NCI-H69 (cell line): ENCODE results near the gene NLRP2B.
"Not testable (repeated sequence)": the region's sequence is repeated elsewhere in the genome, so short reads cannot be mapped to it uniquely, and the experiment has no call there.

ENCODE experiments used
- DNase-seq: peaks from one replicate; lab custom pipeline; 2025; lab: John Stamatoyannopoulos, UW

The NLRP2B gene

DNA sequence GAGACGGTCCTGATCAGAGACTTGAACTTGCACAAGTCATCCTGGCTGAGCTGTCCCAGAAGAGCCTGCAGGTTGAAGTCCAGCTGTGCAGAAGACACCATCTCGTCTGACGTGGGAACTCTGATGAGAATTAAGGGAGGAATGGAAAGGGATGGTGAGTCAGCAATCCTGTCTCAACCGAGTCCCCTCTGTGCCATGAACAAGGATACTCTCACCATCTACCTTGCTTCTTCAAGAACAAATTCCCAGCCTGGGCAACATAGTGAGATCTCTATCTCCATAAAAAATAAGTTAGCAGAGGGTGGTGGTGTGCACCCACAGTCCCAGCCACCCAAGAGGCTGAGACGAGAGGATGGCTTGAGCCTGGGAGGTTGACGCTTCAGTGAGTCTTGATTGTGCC is at the start of gene NLRP2B:
Gene NLRP2B (minus strand): TSS at position 101 of the 400 bp plus-strand sequence.
- no peak for DNase-seq

DNA sequence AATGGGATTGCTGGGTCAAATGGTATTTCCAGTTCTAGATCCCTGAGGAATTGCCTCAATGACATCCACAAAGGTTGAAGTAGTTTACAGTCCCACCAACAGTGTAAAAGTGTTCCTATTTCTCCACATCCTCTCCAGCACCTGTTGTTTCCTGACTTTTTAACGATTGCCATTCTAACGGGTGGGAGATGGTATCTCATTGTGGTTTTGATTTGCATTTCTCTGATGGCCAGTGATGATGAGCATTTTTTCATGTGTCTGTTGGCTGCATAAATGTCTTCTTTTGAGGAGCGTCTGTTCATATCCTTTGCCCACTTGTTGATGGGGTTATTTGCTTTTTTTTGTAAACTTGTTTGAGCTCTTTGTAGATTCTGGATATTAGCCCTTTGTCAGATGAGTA is 45.9 kb upstream of the NLRP2B start:
- DNase-seq: not testable (repeated sequence)

DNA sequence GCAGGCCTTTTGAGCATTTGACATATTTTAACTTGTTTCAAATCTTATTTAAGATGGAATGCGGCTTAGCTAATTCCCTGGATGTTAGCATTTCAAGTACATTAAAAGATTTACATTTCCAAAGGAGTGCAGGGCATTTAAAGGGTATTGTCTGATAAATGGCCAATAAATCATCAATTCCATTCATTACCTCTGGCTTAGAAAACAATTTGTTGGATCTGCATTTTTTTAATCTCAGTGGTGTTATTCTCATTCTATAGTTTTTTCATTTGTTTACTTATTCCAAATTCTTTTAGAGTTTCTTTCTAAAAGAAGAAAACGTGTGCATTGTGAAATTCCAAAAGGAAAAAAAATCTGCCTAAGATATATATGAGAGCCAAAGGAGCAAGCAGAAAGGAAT is 1.3 kb upstream of the NLRP2B start:
- DNase-seq: no peak

DNA sequence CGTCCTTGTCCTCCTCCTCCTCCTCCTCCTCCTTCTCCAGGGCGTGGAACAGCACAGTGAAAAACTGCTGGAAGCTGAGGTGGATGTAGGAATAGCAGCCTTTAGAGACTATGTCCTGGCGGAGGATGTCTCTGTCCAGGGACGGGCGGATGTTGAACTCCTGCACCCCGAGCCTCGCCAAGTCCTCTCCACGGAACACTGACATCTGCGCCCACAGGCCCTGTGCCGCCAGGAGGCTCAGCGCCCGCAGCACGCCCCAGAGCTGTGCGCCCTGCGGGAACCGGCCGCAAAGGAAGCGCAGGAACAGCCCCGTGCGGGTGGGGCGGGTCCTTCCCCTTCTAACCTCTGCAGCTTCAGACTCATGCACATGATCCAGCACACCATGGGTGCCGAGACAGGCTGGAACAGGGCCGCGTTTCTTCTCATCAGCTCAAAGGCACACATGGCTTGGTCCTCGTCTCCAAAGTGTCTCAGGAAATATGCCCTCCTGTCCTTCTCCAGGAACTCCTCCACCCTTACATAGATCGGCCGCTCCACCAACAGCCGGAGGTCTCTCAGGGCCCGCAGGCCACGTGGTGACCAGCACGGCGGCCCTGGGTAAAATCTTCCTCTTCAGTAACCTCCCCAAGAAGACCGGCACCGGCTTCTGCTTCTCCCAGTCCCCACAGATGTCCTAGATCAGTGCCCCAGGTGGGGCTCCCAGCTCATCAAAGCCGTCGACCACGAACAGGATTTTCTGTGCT is 1.2 kb downstream of the NLRP2B start:
- no peak for DNase-seq

DNA sequence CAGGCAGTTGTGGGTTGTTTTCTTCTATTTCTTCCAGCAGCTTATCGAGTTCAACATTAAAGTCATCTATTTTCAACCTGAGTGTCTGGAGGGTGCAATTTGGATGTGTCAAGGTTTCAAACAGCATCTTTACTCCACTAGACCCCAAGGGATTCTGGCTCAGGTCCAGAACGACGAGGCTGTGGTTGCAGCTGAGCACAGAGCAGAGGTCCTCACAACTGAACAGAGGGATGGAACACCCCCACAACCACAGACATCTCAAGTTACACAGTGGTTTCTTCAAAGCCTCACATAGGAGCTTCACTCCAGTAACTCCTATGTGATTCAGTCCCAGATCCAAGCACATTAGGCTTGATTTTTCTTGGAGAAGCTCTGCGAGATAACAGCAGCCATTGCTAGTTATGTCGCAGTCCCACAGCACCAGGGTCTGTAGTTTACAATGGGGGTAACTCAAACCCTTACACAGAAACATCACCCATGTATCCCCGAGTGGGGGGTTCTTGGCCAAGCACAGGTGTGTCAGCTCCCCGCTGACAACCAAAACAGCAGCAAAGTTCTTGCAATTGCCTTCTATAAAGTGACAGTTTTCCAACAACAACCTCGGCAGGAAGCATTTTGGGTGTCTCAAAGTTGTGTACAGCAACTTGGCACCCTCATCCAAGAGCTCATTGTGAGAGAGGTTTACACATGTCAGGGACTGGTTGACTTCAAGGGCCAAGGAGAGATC is 2.8 kb downstream of the NLRP2B start:
- DNase-seq: no peak

DNA sequence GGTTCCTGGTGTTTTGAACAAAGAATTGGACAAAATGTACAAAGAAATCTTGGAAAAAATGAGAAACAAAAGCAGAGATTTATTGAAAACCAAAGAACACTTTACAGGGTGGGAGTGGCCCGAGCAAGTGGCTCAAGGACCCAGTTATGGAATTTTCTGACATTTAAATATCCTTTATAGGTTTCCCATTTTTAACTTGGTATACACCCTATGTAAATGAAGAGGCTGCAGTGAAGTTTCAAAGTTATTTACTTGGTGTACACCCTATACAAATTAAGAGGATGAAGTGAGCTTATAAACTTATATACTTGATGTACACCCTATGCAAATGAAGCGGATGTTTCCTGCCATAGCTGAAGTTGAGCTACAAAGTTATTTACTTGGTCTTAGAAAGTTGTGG is 4.7 kb downstream of the NLRP2B start:
- DNase-seq: no peak

DNA sequence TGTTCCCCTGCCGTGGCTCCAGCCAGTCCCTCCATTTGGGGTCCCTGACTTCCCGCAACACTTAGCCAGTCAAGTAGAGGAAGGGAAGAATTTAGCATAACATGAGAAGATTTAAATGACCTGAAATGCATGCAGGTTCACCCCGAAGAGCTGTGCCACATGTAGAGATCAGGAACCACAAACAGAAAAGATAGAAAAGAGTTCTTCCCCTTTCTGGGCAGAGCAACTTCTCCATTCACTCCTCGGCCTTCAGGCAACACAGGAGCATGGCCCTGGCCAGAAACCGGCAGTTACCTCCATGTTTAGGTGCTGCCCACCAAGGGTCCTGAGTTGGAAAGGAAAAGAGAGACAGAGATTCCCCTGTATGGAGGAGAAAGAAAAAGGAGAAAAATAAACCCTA is 5.2 kb downstream of the NLRP2B start:
- DNase-seq: no peak

DNA sequence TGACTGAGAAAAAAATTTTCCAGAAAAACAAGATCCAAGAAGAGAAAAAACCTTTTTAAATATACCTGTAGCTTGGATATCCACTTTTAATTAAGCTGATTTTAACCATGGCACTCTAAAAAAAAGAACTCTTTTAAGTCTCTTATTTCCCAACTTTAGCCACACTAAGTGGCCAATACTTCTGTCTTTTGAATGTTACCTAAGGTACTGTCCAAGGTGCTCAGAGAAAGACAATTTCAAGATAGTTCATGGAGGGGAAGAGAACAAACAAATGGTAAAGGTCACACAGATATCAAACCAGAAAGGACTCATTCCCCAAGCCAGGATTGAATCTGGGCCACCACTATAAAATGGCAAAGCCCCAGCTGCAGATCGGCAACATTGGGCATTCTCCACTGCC is 10.1 kb downstream of the NLRP2B start:
- no peak for DNase-seq

DNA sequence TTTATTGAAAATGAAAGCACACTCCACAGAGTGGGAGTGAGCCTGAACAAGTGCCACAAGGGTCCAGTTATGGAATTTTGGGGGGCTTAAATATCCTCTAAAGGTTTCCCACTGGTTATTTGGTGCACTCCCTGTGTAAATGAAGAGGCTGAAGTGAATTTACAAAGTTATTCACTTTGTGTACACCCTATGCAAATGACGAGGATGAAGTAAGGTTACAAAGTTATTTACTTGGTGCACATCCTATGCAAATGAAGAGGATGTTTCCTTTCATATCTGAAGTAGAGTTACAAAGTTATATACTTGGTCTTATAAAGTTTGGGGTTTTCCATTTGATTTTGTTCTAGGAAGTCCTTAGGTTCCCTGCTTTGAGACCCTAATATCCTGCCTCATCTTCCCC is 13.1 kb downstream of the NLRP2B start:
- DNase-seq: no peak

DNA sequence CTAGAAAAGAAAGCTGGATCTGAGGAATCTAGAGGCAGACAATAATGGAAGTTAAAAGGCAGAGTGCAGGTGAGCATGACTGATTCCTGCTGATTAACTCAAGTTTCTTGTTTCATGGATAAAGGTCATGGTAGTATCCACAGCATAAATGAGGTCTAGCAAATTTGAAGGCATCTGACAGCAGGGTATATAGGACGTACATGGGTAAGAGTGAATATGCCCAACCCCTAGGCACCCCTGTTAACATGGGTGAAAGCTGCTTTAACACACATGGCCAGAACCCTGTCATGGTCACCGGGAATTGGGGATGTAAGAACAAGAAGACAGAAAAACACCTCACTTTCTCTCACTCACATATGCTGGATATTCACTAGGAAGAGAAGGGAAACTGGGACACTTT is 25.0 kb downstream of the NLRP2B start:
- no peak for DNase-seq

DNA sequence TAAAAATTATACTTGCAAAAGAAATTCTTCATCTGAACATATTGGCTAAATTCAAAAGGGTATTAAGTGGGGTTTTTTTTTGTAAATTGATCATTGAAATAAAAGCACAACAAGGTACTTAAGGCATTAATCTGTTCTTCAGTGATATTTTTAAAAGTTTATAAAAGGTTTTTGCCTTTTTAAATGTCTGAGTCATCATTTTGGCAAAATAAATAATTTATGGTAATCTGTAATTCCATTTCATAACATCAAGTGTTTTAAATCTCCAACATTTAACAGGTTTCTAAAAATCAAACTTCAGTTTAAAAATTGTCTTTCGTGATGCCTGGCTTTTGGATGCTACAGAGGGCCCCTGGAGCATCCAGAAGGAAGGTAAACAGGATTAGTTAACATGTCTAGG is 27.4 kb downstream of the NLRP2B start:
- DNase-seq: no peak

DNA sequence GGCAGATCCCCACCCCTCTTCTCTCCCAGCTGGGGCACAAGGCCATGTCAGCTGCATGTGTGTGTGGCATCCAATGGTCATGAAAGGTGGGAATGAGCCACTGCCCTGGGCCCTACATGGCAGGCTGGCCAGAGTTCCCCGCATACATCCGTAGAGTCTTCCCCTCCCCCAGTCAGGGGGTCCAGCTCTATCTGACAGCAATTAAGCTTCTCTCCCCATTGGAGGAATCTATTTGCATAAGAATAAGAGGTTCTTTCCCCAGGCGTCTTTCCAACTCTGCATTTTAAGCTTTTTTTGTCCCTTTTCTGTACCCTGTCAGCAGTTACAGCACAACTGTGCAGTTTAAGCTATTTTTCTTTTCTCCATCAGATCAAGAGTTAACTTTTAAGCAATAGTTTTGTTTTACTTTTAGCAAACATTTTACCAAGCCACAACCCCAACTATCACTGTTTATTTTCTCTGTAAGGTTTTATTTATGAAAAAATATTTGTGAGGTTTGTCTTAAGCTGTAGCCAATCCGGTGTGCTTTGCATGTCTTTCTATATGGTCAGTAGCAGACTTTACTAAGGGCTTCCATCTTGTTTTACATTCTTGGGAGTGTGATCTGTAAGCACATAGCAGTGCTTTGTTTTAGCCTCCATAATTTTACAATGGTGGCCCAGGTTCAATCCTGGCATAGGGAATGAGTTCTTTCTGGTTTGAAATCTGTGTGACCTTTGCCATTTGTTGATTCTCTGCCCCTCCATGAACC is 28.7 kb downstream of the NLRP2B start:
- DNase-seq: no peak

DNA sequence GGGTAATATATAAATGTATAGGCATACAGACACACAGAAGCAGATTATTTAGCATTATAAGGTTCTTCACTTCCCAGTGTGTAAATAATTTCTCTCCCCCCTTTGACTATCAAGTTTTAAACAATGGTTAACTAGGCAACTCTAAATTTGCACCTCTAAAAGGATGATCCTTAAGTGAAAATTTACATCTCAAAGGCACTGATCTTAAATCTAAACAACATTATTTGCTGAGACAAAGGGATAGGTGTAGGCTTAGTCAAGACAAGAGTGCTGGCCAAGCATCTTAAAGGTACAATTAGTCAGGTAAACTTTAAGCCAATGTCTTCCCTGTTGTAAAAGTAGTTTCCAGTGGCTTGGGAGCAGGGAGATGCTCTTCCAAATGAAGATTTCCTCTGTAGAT is 33.0 kb downstream of the NLRP2B start:
- DNase-seq: no peak

DNA sequence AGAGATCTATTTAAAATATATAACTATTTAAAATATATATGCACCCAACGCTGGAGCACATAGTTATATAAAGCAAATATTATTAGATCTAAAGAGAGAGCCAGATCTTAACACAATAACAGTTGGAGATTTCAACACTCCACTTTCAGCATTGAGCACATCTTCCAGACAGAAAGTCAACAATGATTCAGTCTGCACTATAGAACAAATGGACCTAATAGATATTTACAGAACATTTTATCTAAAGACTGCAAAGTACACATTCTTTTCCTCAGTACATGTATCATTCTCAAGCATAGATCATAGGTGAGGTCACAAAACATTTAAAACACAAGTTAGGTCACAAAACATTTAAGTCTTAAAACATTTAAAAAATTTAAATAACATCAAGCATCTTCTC is 36.4 kb downstream of the NLRP2B start:
- no peak for DNase-seq

DNA sequence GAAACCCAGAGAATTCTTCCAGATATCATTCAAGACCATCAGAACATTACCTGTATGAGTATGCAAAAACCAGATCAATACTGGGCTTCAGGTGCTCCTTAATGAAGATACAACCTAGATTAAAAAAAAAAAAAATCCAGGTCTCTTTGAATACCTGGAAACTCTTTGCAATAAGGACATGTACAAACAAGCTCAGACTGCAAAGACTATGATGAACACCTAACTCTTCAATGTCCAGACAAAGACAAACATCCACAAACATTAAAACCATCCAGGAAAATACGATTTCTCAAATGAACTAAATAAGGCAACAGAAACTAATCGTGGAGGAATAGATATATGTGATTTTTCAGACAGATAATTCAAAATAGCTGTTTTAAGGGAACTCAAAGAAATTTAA is 38.7 kb downstream of the NLRP2B start:
- no peak for DNase-seq

DNA sequence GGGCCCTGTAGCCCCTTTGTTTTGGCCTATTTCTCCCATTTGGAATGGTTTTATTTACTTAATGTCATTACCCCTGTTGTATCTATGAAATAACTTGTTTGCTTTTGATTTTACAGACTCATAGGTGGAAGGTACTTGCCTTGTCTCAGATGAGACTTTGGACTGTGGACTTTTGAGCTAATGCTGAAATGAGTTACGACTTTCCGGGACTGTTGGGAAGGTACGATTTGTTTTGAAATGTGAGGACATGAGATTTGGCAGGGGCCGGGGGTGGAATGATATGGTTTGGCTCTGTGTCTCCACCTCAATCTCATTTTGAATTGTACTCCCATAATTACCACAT is 39.4 kb downstream of the NLRP2B start:
- no peak for DNase-seq

DNA sequence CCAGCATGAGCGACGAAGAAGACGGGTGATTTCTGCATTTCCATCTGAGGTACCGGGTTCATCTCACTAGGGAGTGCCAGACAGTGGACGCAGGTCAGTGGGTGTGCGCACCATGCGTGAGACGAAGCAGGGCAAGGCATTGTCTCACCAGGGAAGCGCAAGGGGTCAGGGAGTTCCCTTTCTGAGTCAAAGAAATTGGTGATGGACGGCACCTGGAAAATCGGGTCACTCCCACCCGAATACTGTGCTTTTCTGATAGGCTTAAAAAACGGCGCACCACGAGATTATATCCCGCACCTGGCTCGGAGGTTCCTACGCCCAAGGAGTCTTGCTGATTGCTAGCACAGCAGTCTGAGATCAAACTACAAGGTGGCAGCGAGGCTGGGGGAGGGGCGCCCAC is 50.6 kb downstream of the NLRP2B start:
- DNase-seq: not testable (repeated sequence)
